Left kidney (tissue), 2 donors: Measurements from ENCODE around the gene WDR5. TPM values are rescaled to one million over a fixed set of nuclear protein-coding genes. Genes with fewer than 3 reads are reported as not detected.

Source experiments
- DNase-seq: peaks from one replicate; pipeline ENCODE4 v3.0.0-alpha.2; 2013
- polyA plus RNA-seq: library from polyadenylated mRNA; unstranded; fragments of 120-200 nt; gene quantifications from one replicate; pipeline ENCODE4 v1.2.1, GENCODE V29; 2013; ENCODE audit not compliant: insufficient read length

WDR5 gene
- polyA plus RNA-seq, 1 donor: 35.9 TPM

GRCh38 chr9:134187891-134188385 is 52.1 kb downstream of the WDR5 start:
- no peak for DNase-seq

GRCh38 chr9:134188386-134189144 is 52.7 kb downstream of the WDR5 start:
- DNase-seq: no peak

- DNase-seq: no peak
Measured at GRCh38 chr9:134189145-134189469, 53.2 kb downstream of the WDR5 start.

- DNase-seq: no peak
Measured at GRCh38 chr9:134189470-134190231, 53.8 kb downstream of the WDR5 start.

- no peak for DNase-seq
Measured at GRCh38 chr9:134190232-134191121, 54.6 kb downstream of the WDR5 start.

- no peak for DNase-seq
Measured at GRCh38 chr9:134191455-134192209, 55.8 kb downstream of the WDR5 start.

- no peak for DNase-seq
Measured at GRCh38 chr9:134192311-134192950, 56.5 kb downstream of the WDR5 start.

- no peak for DNase-seq
Measured at GRCh38 chr9:134192951-134193731, 57.3 kb downstream of the WDR5 start.

GRCh38 chr9:134193912-134194535 is 58.1 kb downstream of the WDR5 start:
- no peak for DNase-seq

- DNase-seq: no peak
Measured at GRCh38 chr9:134195558-134195957, 59.7 kb downstream of the WDR5 start.

- no peak for DNase-seq
Measured at GRCh38 chr9:134196911-134197310, 61.0 kb downstream of the WDR5 start.

GRCh38 chr9:134198791-134199190 is 62.9 kb downstream of the WDR5 start:
- DNase-seq: no peak

GRCh38 chr9:134200730-134201129 is 64.8 kb downstream of the WDR5 start:
- no peak for DNase-seq

GRCh38 chr9:134203224-134203623 is 67.3 kb downstream of the WDR5 start:
- DNase-seq: no peak

- no peak for DNase-seq
Measured at GRCh38 chr9:134204041-134204440, 68.2 kb downstream of the WDR5 start.

- no peak for DNase-seq
Measured at GRCh38 chr9:134204991-134205578, 69.2 kb downstream of the WDR5 start.

GRCh38 chr9:134205672-134206310 is 69.9 kb downstream of the WDR5 start:
- no peak for DNase-seq

- no peak for DNase-seq
Measured at GRCh38 chr9:134206311-134207300, 70.7 kb downstream of the WDR5 start.
